Erythroblast (primary cell): Measurements from ENCODE around the gene TM9SF4.
"Not testable (repeated sequence)": the region's sequence is repeated elsewhere in the genome, so short reads cannot be mapped to it uniquely, and the experiment has no call there.

Experiments used
- DNase-seq, 2 experiments: peaks; one replicate each; lab custom pipeline; 2025; lab: John Stamatoyannopoulos, UW
- GATA1 ChIP-seq: IDR thresholded peaks from 2 replicates; pipeline ENCODE4 v1.6.1; 2011; ENCODE audit warnings: low read depth, mild to moderate bottlenecking, control low read depth, low read length, moderate library complexity
- POLR2A ChIP-seq: IDR thresholded peaks from 2 replicates; pipeline ENCODE4 v1.6.1; 2011; ENCODE audit warnings: mild to moderate bottlenecking, low read length

The TM9SF4 gene

GRCh38 chr20:32111753-32112152, 2.2 kb downstream of the TM9SF4 start:
- TF ChIP-seq POLR2A: no peak
- no peak for TF ChIP-seq GATA1
- no peak for DNase-seq

- peak in 1 of 2 experiments; percentile 32 for DNase-seq
- no peak for TF ChIP-seq POLR2A
- TF ChIP-seq GATA1: no peak
Observed at GRCh38 chr20:32112841-32113240, 3.3 kb downstream of the TM9SF4 start.

- no peak for TF ChIP-seq GATA1
- TF ChIP-seq POLR2A: no peak
- no peak for DNase-seq
Observed at GRCh38 chr20:32113591-32114260, 4.2 kb downstream of the TM9SF4 start.

DNA sequence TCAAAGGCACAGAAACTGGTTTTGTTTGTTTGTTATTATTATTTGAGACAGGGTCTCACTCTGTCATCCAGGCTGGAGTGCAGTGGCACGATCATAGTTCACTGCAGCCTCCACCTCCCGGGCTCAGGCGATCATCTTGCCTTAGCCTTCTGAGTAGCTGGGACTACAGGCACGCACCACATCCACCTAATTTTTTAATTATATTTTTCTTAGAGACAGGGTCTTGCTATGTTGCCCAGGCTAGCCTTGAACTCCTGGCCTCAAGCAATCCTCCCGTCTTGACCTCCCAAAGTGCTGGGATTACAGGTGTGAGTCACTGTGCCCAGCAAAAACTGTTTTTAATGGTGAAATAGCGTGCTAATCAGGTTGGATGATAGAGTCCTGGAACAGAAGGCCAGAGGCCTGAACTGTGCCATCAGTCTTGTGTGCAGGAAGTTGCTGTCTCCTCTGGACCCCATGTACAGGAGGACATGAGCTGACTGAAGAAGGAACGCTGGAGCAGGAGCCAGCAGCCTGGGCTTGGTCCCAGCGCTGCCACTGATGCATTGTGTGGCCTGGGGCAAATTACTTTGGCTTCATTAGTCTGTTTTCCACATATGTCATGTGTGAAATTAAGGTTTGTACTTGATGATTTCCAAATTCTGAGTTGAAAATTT, 4.9 kb downstream of the TM9SF4 start:
- TF ChIP-seq GATA1 (no peak), POLR2A (no peak)
- no peak for DNase-seq

GRCh38 chr20:32115211-32115767, 5.8 kb downstream of the TM9SF4 start:
- TF ChIP-seq POLR2A: no peak
- TF ChIP-seq GATA1: no peak
- DNase-seq: no peak

- no peak for DNase-seq
- no peak for TF ChIP-seq GATA1
- TF ChIP-seq POLR2A: no peak
Observed at GRCh38 chr20:32116079-32116521, 6.6 kb downstream of the TM9SF4 start.

- DNase-seq: not testable (repeated sequence)
Observed at GRCh38 chr20:32116796-32117195, 7.3 kb downstream of the TM9SF4 start.

DNA sequence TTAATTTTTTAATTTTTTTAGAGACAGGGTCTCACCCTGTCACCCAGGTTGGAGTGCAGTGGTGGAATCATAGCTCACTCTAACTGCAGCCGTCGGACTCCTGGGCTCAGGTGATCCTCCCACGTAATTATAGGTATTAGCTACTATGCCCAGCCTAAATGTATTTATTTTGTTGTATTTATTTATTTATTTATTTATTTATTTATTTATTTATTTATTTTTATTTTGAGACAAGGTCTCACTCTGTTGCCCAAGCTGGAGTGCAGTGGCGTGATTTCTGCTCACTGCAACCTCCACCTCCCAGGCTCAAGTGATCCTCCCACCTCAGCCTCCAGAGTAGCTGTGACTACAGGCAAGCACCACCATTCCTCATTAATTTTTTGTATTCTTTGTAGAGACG, 8.9 kb downstream of the TM9SF4 start:
- DNase-seq: not testable (repeated sequence)

GRCh38 chr20:32119734-32120133, 10.2 kb downstream of the TM9SF4 start:
- no peak for TF ChIP-seq GATA1
- TF ChIP-seq POLR2A: no peak
- DNase-seq: no peak

DNA sequence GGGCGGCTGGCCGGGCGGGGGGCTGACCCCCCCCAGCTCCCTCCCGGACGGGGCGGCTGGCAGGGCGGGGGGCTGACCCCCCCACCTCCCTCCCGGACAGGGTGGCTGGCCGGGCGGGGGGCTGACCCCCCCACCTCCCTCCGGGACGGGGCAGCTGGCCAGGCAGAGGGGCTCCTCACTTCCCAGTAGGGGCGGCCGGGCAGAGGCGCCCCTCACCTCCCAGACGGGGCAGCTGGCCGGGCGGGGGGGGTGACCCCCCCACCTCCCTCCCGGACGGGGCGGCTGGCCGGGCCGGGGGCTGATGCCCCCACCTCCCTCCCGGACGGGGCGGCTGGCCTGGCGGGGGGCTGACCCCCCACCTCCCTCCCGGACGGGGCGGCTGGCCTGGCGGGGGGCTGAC, 12.4 kb downstream of the TM9SF4 start:
- not testable (repeated sequence) for DNase-seq

GRCh38 chr20:32123088-32123487, 13.6 kb downstream of the TM9SF4 start:
- TF ChIP-seq GATA1 (no peak), POLR2A (no peak)

GRCh38 chr20:32124916-32125454, 15.5 kb downstream of the TM9SF4 start:
- TF ChIP-seq GATA1 (no peak), POLR2A (no peak)

More at GRCh38 chr20:32123088-32123487, 13.6 kb downstream of the TM9SF4 start:
- no peak for DNase-seq

GRCh38 chr20:32125506-32125905, 16.0 kb downstream of the TM9SF4 start:
- DNase-seq: no peak
- TF ChIP-seq GATA1 (no peak), POLR2A (no peak)

More at GRCh38 chr20:32124916-32125454, 15.5 kb downstream of the TM9SF4 start:
- no peak for DNase-seq

GRCh38 chr20:32126919-32127318, 17.4 kb downstream of the TM9SF4 start:
- DNase-seq: no peak
- TF ChIP-seq GATA1: no peak
